Stimulated activated naive CD8-positive, alpha-beta T cell treated with anti-CD3 and anti-CD28 coated beads, Interleukin-15, Interleukin-2, amounts not matched to agents 100 U/mL and 50 U/mL, for 24 hours (primary cell): ENCODE data around the gene TTC9B.
"Not testable (repeated sequence)": the region's sequence is repeated elsewhere in the genome, so short reads cannot be mapped to it uniquely, and the experiment has no call there.

Source experiments
- ATAC-seq: fragments of 150-1000 bp; cut with Tn5 transposase; one replicate; pipeline ENCODE4 v1.10.0; 2021
- DNase-seq: peaks from one replicate; pipeline ENCODE4 v3.0.0; 2021

TTC9B gene

GRCh38 chr19:40232949-40233810 lies 15.0 kb upstream of the TTC9B start:
- ATAC-seq = no peak
- DNase-seq = no peak

GRCh38 chr19:40232479-40232878 lies 14.3 kb upstream of the TTC9B start:
- ATAC-seq (no peak), DNase-seq (no peak)

- ATAC-seq (no peak), DNase-seq (no peak)
Measured at GRCh38 chr19:40231544-40232424, 13.6 kb upstream of the TTC9B start.

GRCh38 chr19:40231057-40231456 lies 12.9 kb upstream of the TTC9B start:
- DNase-seq (no peak), ATAC-seq (no peak)

GRCh38 chr19:40229926-40230417 lies 11.8 kb upstream of the TTC9B start:
- DNase-seq = no peak
- ATAC-seq = no peak

GRCh38 chr19:40229484-40229883 lies 11.3 kb upstream of the TTC9B start:
- ATAC-seq (peak; percentile 84), DNase-seq (no peak)

- ATAC-seq (no peak), DNase-seq (no peak)
Measured at GRCh38 chr19:40228863-40229262, 10.7 kb upstream of the TTC9B start.

GRCh38 chr19:40228346-40228745 lies 10.2 kb upstream of the TTC9B start:
- DNase-seq = no peak

GRCh38 chr19:40225440-40226305 lies 7.5 kb upstream of the TTC9B start:
- no peak for ATAC-seq
- no peak for DNase-seq

More at GRCh38 chr19:40228346-40228745, 10.2 kb upstream of the TTC9B start:
- no peak for ATAC-seq

- ATAC-seq = no peak
Measured at GRCh38 chr19:40224342-40225150, 6.4 kb upstream of the TTC9B start.

GRCh38 chr19:40223135-40223822 lies 5.1 kb upstream of the TTC9B start:
- ATAC-seq (no peak), DNase-seq (no peak)

More at GRCh38 chr19:40224342-40225150, 6.4 kb upstream of the TTC9B start:
- no peak for DNase-seq

GRCh38 chr19:40221858-40222619 lies 3.9 kb upstream of the TTC9B start:
- ATAC-seq (peak; percentile 45), DNase-seq (peak; percentile 72)

- no peak for DNase-seq
- ATAC-seq = no peak
Measured at GRCh38 chr19:40220674-40221073, 2.5 kb upstream of the TTC9B start.

- no peak for DNase-seq
- ATAC-seq = no peak
Measured at GRCh38 chr19:40219721-40220276, 1.6 kb upstream of the TTC9B start.

GRCh38 chr19:40219029-40219428 lies 845 bp upstream of the TTC9B start:
- ATAC-seq, DNase-seq: not testable (repeated sequence)

GRCh38 chr19:40217027-40217810 lies 965 bp downstream of the TTC9B start:
- DNase-seq = peak; percentile 48
- no peak for ATAC-seq

- ATAC-seq = no peak
Measured at GRCh38 chr19:40216777-40217026, 1.5 kb downstream of the TTC9B start.

GRCh38 chr19:40216013-40216776 lies 2.0 kb downstream of the TTC9B start:
- DNase-seq (no peak), ATAC-seq (no peak)

More at GRCh38 chr19:40216777-40217026, 1.5 kb downstream of the TTC9B start:
- no peak for DNase-seq
